Measurements from ENCODE around the gene ZCCHC7.
A peak's percentile ranks its signal among the peaks of the same experiment; 100 is the strongest.

ZCCHC7 gene

DNA sequence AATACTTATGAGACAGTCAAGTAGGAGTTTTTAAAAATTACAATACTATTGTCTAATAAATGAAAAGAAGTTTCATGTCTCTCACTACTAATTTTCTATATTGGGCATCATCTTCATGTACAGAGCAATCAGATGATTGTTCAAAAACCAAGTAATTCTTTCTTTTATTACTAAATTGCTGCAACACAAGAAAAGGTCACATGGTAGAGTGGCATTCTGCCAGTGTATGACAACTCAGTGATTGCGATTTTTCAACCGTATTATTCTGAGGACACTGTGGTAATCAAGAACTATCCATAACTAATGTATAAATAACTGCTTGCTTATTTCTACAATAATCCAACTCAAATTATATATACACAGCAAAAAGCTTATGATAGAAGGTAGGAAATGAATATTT lies 205.4 kb downstream of the ZCCHC7 start:
- Histone ChIP-seq H3K4me1 (ENCODE audit: control insufficient read depth in 1 of 2, insufficient read depth in 2 of 2, low read length in 2 of 2) (peaks cover 13 to 37% of the 10 kb centered on the region in 2 donors), H3K27me3 (ENCODE audit: control insufficient read depth in 1 of 2, insufficient read depth in 2 of 2, low read length in 2 of 2) (no peaks in the 10 kb centered on the region), H3K27ac (ENCODE audit: low read depth, low read length) (no peak overlapping the region), H3K9me3 (ENCODE audit: control insufficient read depth in 1 of 2, low read length in 2 of 2) (no peaks in the 10 kb centered on the region), H3K36me3 (ENCODE audit: control insufficient read depth in 1 of 2, insufficient read depth in 2 of 2, low read length in 2 of 2) (no peaks in the 10 kb centered on the region), H3K9ac (ENCODE audit: low read depth in 1 of 2, low read length in 2 of 2) (no peak overlapping the region), H3K4me3 (ENCODE audit: low read depth in 1 of 2, low read length in 2 of 2) (no peak overlapping the region)

DNA sequence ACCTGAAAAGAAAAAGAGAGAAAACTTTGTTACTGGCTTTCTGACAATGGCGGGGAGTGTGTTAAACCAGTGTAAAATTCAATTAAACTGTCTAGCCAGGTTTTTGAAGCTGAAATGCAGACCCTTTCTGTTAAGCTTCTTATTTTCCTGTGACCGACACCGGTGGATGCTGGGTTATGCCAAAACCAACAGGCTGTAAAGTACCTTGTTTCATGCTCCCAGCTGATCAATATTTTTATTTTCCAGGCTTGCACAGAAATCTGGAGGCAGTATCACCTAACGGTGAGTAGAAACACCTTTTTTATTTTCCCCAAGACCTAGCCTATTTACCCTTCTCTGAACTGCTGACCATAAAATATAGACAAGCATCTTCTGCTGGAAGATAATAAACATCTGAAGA lies 207.2 kb downstream of the ZCCHC7 start:
- no peaks in the 10 kb centered on the region for H3K27me3 ChIP-seq (ENCODE audit: control insufficient read depth in 1 of 2, insufficient read depth in 2 of 2, low read length in 2 of 2)
- peaks cover 13 to 37% of the 10 kb centered on the region in 2 donors for H3K4me1 ChIP-seq (ENCODE audit: control insufficient read depth in 1 of 2, insufficient read depth in 2 of 2, low read length in 2 of 2)
- H3K36me3 ChIP-seq (ENCODE audit: control insufficient read depth in 1 of 2, insufficient read depth in 2 of 2, low read length in 2 of 2): no peaks in the 10 kb centered on the region
- H3K4me3 ChIP-seq (ENCODE audit: low read depth in 1 of 2, low read length in 2 of 2): no peak overlapping the region
- H3K27ac ChIP-seq (ENCODE audit: low read depth, low read length): no peak overlapping the region
- H3K9ac ChIP-seq (ENCODE audit: low read depth in 1 of 2, low read length in 2 of 2): no peak overlapping the region
- H3K9me3 ChIP-seq (ENCODE audit: control insufficient read depth in 1 of 2, low read length in 2 of 2): no peaks in the 10 kb centered on the region

DNA sequence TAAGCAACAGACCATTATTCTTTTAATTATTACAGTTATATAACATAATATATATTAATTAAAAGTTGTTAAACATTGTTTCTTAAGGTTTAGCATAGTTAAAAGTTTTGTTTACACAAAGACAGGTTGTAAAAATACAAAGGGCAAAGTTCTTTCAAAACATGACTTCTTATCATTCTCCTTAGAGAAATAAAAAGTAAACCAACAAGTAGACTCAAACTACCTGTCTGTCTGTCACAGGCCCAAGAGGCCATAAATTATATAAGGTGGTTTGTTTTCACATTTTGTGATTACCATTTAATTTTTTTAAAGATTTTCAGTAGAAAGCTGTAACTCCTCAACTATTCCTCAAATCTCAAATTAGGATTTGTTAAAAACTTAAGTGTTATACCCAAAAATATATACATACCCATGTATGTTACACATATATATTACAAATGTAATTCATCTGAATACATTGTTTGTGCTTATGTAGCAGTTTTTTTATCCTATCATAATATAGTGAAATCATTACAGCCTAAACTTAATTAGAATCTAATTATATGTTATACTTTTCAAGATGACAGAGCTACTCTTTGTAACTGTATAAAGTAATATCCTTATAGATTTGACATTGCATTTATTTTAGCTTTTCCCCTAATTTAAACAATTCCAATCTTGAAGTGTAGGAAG lies 208.3 kb downstream of the ZCCHC7 start:
- H3K4me3 ChIP-seq (ENCODE audit: low read depth in 1 of 2, low read length in 2 of 2): no peak overlapping the region
- H3K4me1 ChIP-seq (ENCODE audit: control insufficient read depth in 1 of 2, insufficient read depth in 2 of 2, low read length in 2 of 2): peaks cover 13 to 37% of the 10 kb centered on the region in 2 donors
- H3K27ac ChIP-seq (ENCODE audit: low read depth, low read length): no peak overlapping the region
- no peaks in the 10 kb centered on the region for H3K9me3 ChIP-seq (ENCODE audit: control insufficient read depth in 1 of 2, low read length in 2 of 2)
- H3K36me3 ChIP-seq (ENCODE audit: control insufficient read depth in 1 of 2, insufficient read depth in 2 of 2, low read length in 2 of 2): no peaks in the 10 kb centered on the region
- no peaks in the 10 kb centered on the region for H3K27me3 ChIP-seq (ENCODE audit: control insufficient read depth in 1 of 2, insufficient read depth in 2 of 2, low read length in 2 of 2)
- no peak overlapping the region for H3K9ac ChIP-seq (ENCODE audit: low read depth in 1 of 2, low read length in 2 of 2)

DNA sequence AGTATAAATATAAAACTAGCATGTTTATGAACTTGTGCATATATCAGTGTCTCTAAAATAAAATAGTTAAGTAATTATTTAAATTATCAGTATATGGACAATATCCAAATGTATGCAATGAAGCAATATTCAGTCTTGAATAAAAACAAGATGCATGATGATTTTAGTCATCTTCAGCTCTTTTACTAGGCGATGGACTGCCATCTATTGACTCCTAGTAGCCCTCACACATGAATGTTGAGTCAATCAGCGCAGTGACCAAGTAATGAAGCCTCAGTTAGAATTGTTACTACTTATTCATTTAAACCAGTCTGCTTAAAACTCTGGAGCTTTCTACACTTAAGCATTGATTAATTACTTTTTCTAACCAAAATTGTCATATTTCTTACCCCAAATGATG lies 209.2 kb downstream of the ZCCHC7 start:
- H3K9ac ChIP-seq (ENCODE audit: low read depth in 1 of 2, low read length in 2 of 2): no peak overlapping the region
- peaks cover 13 to 37% of the 10 kb centered on the region in 2 donors for H3K4me1 ChIP-seq (ENCODE audit: control insufficient read depth in 1 of 2, insufficient read depth in 2 of 2, low read length in 2 of 2)
- no peak overlapping the region for H3K27ac ChIP-seq (ENCODE audit: low read depth, low read length)
- no peaks in the 10 kb centered on the region for H3K36me3 ChIP-seq (ENCODE audit: control insufficient read depth in 1 of 2, insufficient read depth in 2 of 2, low read length in 2 of 2)
- no peaks in the 10 kb centered on the region for H3K27me3 ChIP-seq (ENCODE audit: control insufficient read depth in 1 of 2, insufficient read depth in 2 of 2, low read length in 2 of 2)
- no peaks in the 10 kb centered on the region for H3K9me3 ChIP-seq (ENCODE audit: control insufficient read depth in 1 of 2, low read length in 2 of 2)
- H3K4me3 ChIP-seq (ENCODE audit: low read depth in 1 of 2, low read length in 2 of 2): no peak overlapping the region

DNA sequence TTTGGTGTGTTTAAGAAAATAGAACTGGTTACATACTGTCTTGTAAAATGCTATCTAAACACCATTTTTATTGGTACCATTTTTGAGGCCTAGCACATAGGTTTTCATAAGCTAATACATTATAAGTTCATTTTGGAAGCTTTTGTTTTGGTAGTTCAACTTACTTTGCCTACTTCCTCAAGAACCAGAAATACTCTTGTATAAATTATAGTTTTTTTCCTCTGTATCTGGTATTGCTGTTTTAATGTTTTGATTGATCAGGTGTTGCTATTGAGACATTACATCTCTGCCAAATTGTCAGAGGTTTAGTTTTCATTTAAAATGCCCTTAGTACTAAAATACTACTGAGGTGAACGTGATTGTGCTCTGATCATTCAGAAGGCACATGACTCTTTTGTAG lies 211.5 kb downstream of the ZCCHC7 start:
- Histone ChIP-seq H3K9ac (ENCODE audit: low read depth in 1 of 2, low read length in 2 of 2) (no peak overlapping the region), H3K4me1 (ENCODE audit: control insufficient read depth in 1 of 2, insufficient read depth in 2 of 2, low read length in 2 of 2) (peaks cover 11 to 24% of the 10 kb centered on the region in 2 donors), H3K27me3 (ENCODE audit: control insufficient read depth in 1 of 2, insufficient read depth in 2 of 2, low read length in 2 of 2) (no peaks in the 10 kb centered on the region), H3K4me3 (ENCODE audit: low read depth in 1 of 2, low read length in 2 of 2) (no peak overlapping the region), H3K9me3 (ENCODE audit: control insufficient read depth in 1 of 2, low read length in 2 of 2) (no peaks in the 10 kb centered on the region), H3K36me3 (ENCODE audit: control insufficient read depth in 1 of 2, insufficient read depth in 2 of 2, low read length in 2 of 2) (no peaks in the 10 kb centered on the region), H3K27ac (ENCODE audit: low read depth, low read length) (no peak overlapping the region)

DNA sequence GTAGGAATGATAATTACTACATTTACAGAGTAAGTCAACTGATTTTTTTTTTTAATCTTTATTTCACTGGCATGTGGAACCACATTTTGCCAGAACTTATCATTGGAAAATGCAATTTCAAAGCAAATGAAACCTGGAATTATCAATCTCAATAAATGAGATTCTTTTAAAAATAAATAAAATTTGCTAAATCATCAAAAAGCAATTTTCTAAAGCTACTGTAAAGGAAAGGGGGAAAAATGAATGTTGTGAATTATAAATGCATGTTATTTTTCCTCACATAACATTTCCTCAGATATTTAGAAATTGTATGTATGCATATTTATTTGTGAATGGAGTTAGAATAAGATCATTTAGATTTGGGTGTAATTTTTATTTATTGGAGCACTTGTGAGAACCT lies 212.2 kb downstream of the ZCCHC7 start:
- H3K36me3 ChIP-seq (ENCODE audit: control insufficient read depth in 1 of 2, insufficient read depth in 2 of 2, low read length in 2 of 2): no peaks in the 10 kb centered on the region
- H3K9ac ChIP-seq (ENCODE audit: low read depth in 1 of 2, low read length in 2 of 2): no peak overlapping the region
- H3K27me3 ChIP-seq (ENCODE audit: control insufficient read depth in 1 of 2, insufficient read depth in 2 of 2, low read length in 2 of 2): no peaks in the 10 kb centered on the region
- H3K4me3 ChIP-seq (ENCODE audit: low read depth in 1 of 2, low read length in 2 of 2): no peak overlapping the region
- H3K9me3 ChIP-seq (ENCODE audit: control insufficient read depth in 1 of 2, low read length in 2 of 2): no peaks in the 10 kb centered on the region
- no peak overlapping the region for H3K27ac ChIP-seq (ENCODE audit: low read depth, low read length)
- H3K4me1 ChIP-seq (ENCODE audit: control insufficient read depth in 1 of 2, insufficient read depth in 2 of 2, low read length in 2 of 2): peaks cover 6 to 22% of the 10 kb centered on the region in 2 donors

DNA sequence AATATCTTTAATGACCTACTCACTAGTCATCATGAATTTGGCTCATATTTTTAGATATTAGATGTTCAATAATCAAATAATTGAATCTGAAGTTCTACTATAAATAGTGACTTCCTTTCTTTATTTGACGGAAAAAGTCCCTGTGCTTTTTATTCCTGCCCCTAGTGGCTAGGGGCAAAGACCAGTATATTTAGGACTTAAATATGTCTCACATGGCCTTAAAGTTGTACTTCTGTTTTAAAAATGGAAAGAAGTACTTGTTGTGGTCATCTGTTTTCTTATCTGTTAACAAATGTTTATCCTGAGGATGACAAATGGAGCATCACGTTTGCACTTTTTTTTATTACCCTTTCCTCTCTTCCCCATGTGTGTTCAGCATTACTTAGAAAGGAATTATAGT lies 212.9 kb downstream of the ZCCHC7 start:
- peaks cover 5 to 19% of the 10 kb centered on the region in 2 donors for H3K4me1 ChIP-seq (ENCODE audit: control insufficient read depth in 1 of 2, insufficient read depth in 2 of 2, low read length in 2 of 2)
- H3K36me3 ChIP-seq (ENCODE audit: control insufficient read depth in 1 of 2, insufficient read depth in 2 of 2, low read length in 2 of 2): no peaks in the 10 kb centered on the region
- H3K27me3 ChIP-seq (ENCODE audit: control insufficient read depth in 1 of 2, insufficient read depth in 2 of 2, low read length in 2 of 2): no peaks in the 10 kb centered on the region
- H3K27ac ChIP-seq (ENCODE audit: low read depth, low read length): no peak overlapping the region
- no peak overlapping the region for H3K9ac ChIP-seq (ENCODE audit: low read depth in 1 of 2, low read length in 2 of 2)
- no peaks in the 10 kb centered on the region for H3K9me3 ChIP-seq (ENCODE audit: control insufficient read depth in 1 of 2, low read length in 2 of 2)
- H3K4me3 ChIP-seq (ENCODE audit: low read depth in 1 of 2, low read length in 2 of 2): no peak overlapping the region

DNA sequence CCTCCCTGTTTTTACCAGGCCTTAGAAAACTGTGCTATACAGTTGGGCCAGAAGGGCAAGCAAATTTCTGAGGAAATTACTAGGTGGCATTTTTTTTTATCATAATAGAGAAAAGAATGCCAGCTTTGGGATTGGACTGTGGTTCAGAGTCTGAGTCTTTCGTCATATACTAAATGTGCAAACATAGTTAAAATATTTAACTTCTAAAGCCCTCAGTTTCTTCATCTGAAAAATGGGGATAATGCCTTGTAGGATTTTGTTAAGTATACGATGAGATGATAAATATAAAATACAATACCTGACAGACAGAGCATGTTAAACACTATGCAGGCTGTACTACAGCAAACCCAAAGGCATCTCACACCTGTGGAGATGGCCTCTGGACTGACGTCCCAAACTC lies 214.9 kb downstream of the ZCCHC7 start:
- Histone ChIP-seq H3K27me3 (ENCODE audit: control insufficient read depth in 1 of 2, insufficient read depth in 2 of 2, low read length in 2 of 2) (no peaks in the 10 kb centered on the region), H3K9me3 (ENCODE audit: control insufficient read depth in 1 of 2, low read length in 2 of 2) (no peaks in the 10 kb centered on the region), H3K4me3 (ENCODE audit: low read depth in 1 of 2, low read length in 2 of 2) (no peak overlapping the region), H3K9ac (ENCODE audit: low read depth in 1 of 2, low read length in 2 of 2) (no peak overlapping the region), H3K4me1 (ENCODE audit: control insufficient read depth in 1 of 2, insufficient read depth in 2 of 2, low read length in 2 of 2) (peaks cover 0 to 6% of the 10 kb centered on the region in 2 donors), H3K36me3 (ENCODE audit: control insufficient read depth in 1 of 2, insufficient read depth in 2 of 2, low read length in 2 of 2) (no peaks in the 10 kb centered on the region), H3K27ac (ENCODE audit: low read depth, low read length) (no peak overlapping the region)

DNA sequence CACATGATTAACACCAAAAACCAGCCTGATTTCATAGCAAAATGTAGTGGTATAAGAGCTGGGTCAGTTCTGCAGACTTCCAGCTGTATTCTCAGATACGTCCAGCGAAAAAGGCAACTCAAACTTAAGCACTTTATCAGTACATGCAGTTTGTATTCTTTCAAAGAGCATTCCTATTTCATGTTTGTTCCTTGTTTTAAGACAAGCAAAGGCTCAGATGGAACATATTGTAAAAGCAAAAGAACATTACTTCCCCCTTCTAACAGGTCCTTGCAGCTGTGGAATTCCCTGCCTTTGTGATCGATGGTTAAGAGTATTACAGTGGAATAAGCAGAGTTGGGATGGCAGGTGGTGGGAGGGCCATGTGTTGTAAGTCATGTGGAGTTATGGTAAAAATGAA lies 215.8 kb downstream of the ZCCHC7 start:
- H3K4me1 ChIP-seq (ENCODE audit: control insufficient read depth in 1 of 2, insufficient read depth in 2 of 2, low read length in 2 of 2): peaks cover 0 to 6% of the 10 kb centered on the region in 2 donors
- H3K27ac ChIP-seq (ENCODE audit: low read depth, low read length): no peak overlapping the region

DNA sequence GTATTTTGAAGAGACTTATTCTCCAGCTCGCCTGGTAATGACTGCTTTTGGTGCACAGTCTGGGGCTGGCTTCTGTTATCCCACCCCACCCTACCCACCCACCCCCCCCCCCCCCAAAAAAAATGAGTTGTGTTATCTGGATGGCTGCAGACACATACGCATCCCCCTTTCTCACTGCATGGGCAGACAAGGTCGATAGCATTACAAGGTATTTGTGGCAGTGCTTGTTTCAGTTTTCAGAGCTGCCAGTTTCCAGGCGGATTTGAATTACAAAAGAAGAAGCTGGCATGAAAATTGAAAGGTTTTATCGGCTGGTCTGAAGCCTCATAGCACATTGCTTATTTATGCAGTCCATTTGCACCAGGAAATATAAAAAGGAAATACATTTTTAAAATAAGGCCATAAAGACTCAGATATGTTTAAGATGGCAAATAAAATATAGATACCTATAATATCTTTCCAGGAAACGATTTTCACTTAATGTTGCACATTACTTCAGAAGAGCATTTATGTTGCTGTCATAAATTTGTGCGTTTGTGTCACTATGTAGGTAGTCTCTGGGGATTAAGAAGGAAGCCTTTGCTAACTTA lies 217.0 kb downstream of the ZCCHC7 start:
- Histone ChIP-seq H3K4me1 (ENCODE audit: control insufficient read depth in 1 of 2, insufficient read depth in 2 of 2, low read length in 2 of 2) (peaks cover 0 to 6% of the 10 kb centered on the region in 2 donors), H3K36me3 (ENCODE audit: control insufficient read depth in 1 of 2, insufficient read depth in 2 of 2, low read length in 2 of 2) (no peaks in the 10 kb centered on the region), H3K4me3 (ENCODE audit: low read depth in 1 of 2, low read length in 2 of 2) (peak overlapping the region in 1 of 2 donors; percentile 13), H3K27me3 (ENCODE audit: control insufficient read depth in 1 of 2, insufficient read depth in 2 of 2, low read length in 2 of 2) (no peaks in the 10 kb centered on the region), H3K9ac (ENCODE audit: low read depth in 1 of 2, low read length in 2 of 2) (no peak overlapping the region), H3K9me3 (ENCODE audit: control insufficient read depth in 1 of 2, low read length in 2 of 2) (no peaks in the 10 kb centered on the region), H3K27ac (ENCODE audit: low read depth, low read length) (no peak overlapping the region)

More for the DNA sequence above, 215.8 kb downstream of the ZCCHC7 start:
- no peaks in the 10 kb centered on the region for H3K36me3 ChIP-seq (ENCODE audit: control insufficient read depth in 1 of 2, insufficient read depth in 2 of 2, low read length in 2 of 2)
- H3K9me3 ChIP-seq (ENCODE audit: control insufficient read depth in 1 of 2, low read length in 2 of 2): no peaks in the 10 kb centered on the region
- H3K4me3 ChIP-seq (ENCODE audit: low read depth in 1 of 2, low read length in 2 of 2): no peak overlapping the region
- H3K9ac ChIP-seq (ENCODE audit: low read depth in 1 of 2, low read length in 2 of 2): no peak overlapping the region
- no peaks in the 10 kb centered on the region for H3K27me3 ChIP-seq (ENCODE audit: control insufficient read depth in 1 of 2, insufficient read depth in 2 of 2, low read length in 2 of 2)

All from duodenal mucosa (tissue), 2 donors.